ENCODE data around the gene DGCR6L.
A peak's percentile ranks its signal among the peaks of the same experiment; 100 is the strongest.
"Not testable (repeated sequence)": the region's sequence is repeated elsewhere in the genome, so short reads cannot be mapped to it uniquely, and the experiment has no call there.

The DGCR6L gene

GRCh38 chr22:20325996-20326395, 6.1 kb upstream of the DGCR6L start:
- DNase-seq (ENCODE audit: low read depth) = not testable (repeated sequence)

GRCh38 chr22:20324139-20324516, 4.3 kb upstream of the DGCR6L start:
- peak; percentile 39 for DNase-seq (ENCODE audit: low read depth)

- not testable (repeated sequence) for DNase-seq (ENCODE audit: low read depth)
These were observed 1.8 kb upstream of the DGCR6L start for GRCh38 chr22:20321552-20322211.

- not testable (repeated sequence) for DNase-seq (ENCODE audit: low read depth)
These were observed 1.0 kb upstream of the DGCR6L start for GRCh38 chr22:20320659-20321551.

GRCh38 chr22:20319041-20319744, 667 bp downstream of the DGCR6L start:
- DNase-seq (ENCODE audit: low read depth) = no peak

- DNase-seq (ENCODE audit: low read depth) = not testable (repeated sequence)
These were observed 1.7 kb downstream of the DGCR6L start for GRCh38 chr22:20318043-20318688.

- DNase-seq (ENCODE audit: low read depth) = not testable (repeated sequence)
These were observed 2.3 kb downstream of the DGCR6L start for GRCh38 chr22:20317402-20318042.

GRCh38 chr22:20316844-20317401, 2.9 kb downstream of the DGCR6L start:
- DNase-seq (ENCODE audit: low read depth) = no peak

GRCh38 chr22:20316217-20316843, 3.5 kb downstream of the DGCR6L start:
- DNase-seq (ENCODE audit: low read depth) = no peak

GRCh38 chr22:20315337-20316216, 4.3 kb downstream of the DGCR6L start:
- DNase-seq (ENCODE audit: low read depth) = no peak

- DNase-seq (ENCODE audit: low read depth) = not testable (repeated sequence)
These were observed 5.0 kb downstream of the DGCR6L start for GRCh38 chr22:20314741-20315336.

GRCh38 chr22:20314206-20314605, 5.7 kb downstream of the DGCR6L start:
- not testable (repeated sequence) for DNase-seq (ENCODE audit: low read depth)

- DNase-seq (ENCODE audit: low read depth) = not testable (repeated sequence)
These were observed 6.4 kb downstream of the DGCR6L start for GRCh38 chr22:20313306-20314077.

GRCh38 chr22:20312396-20313191, 7.3 kb downstream of the DGCR6L start:
- no peak for DNase-seq (ENCODE audit: low read depth)

- not testable (repeated sequence) for DNase-seq (ENCODE audit: low read depth)
These were observed 8.4 kb downstream of the DGCR6L start for GRCh38 chr22:20311249-20312062.

GRCh38 chr22:20310773-20311172, 9.1 kb downstream of the DGCR6L start:
- DNase-seq (ENCODE audit: low read depth) = not testable (repeated sequence)

- not testable (repeated sequence) for DNase-seq (ENCODE audit: low read depth)
These were observed 9.7 kb downstream of the DGCR6L start for GRCh38 chr22:20310180-20310579.

Measured in stromal cell of bone marrow (primary cell).